Large intestine (tissue), 3 donors: Measurements from ENCODE around the gene NUP35. TPM values are rescaled to one million over a fixed set of nuclear protein-coding genes. Genes with fewer than 3 reads are reported as not detected.

ENCODE experiments used
- DNase-seq, 2 donors: peaks; one replicate each; pipeline versions ENCODE4 v3.0.0 to v3.0.0-alpha.2; 2013
- H3K27ac ChIP-seq: one replicate; pipeline ENCODE4 v1.5.1; 2013; ENCODE audit warnings: low read length
- H3K27me3 ChIP-seq: 2 replicates; pipeline ENCODE4 v1.6.1; 2013; ENCODE audit warnings: low read length; ENCODE audit not compliant: control insufficient read depth, insufficient read depth
- H3K36me3 ChIP-seq: 2 replicates; pipeline ENCODE4 v1.6.1; 2013; ENCODE audit warnings: low read length; ENCODE audit not compliant: control insufficient read depth, insufficient read depth
- H3K4me1 ChIP-seq: one replicate; pipeline ENCODE4 v1.6.1; 2013; ENCODE audit warnings: low read length; ENCODE audit not compliant: control insufficient read depth, insufficient read depth
- H3K4me3 ChIP-seq: one replicate; pipeline ENCODE4 v1.5.1; 2013; ENCODE audit warnings: low read length
- H3K9me3 ChIP-seq: one replicate; pipeline ENCODE4 v1.6.1; 2013; ENCODE audit warnings: mild to moderate bottlenecking, low read depth, low read length, moderate library complexity; ENCODE audit not compliant: control insufficient read depth
- WGBS: methylation state at CpG from one replicate; pipeline ENCODE4 v1.1.5; 2013; ENCODE audit warnings: low lambda C conversion rate; ENCODE audit not compliant: insufficient coverage; 5-methylcytosine and 5-hydroxymethylcytosine counted together
- polyA plus RNA-seq: library from polyadenylated mRNA; unstranded; fragments of 120-200 nt; gene quantifications from one replicate; pipeline ENCODE4 v1.2.1, GENCODE V29; 2013

The NUP35 gene
- polyA plus RNA-seq, 1 donor, result 23.8 TPM

DNA sequence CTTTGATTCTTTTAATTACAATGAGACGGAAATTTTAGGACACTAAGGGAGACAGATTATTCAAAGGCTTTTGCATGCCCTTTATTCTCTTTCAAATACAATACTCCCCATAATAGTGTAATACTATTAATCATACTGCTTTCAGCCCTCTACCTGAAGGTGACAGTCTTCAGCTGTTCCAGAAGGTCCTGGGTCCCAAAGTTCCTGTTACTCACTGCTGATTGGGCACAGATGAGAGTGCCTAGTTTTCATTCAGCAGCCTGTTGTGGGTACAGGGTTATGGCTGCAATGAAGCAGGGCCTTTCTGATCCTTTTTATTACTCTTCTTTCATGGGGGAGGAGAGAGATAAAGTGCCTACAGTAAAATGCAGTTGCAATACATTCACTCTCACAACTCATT, 80.2 kb downstream of the NUP35 start:
- H3K27me3 ChIP-seq, result no peaks in the 10 kb centered on the region
- H3K9me3 ChIP-seq, result no peaks in the 10 kb centered on the region
- H3K4me1 ChIP-seq, result no peaks in the 10 kb centered on the region
- no peak overlapping the region for H3K27ac ChIP-seq
- H3K36me3 ChIP-seq, result no peaks in the 10 kb centered on the region
- H3K4me3 ChIP-seq, result no peak overlapping the region
- DNase-seq, result no peak
- WGBS, result 100% methylated on average over 1 of the region's 1 CpG

DNA sequence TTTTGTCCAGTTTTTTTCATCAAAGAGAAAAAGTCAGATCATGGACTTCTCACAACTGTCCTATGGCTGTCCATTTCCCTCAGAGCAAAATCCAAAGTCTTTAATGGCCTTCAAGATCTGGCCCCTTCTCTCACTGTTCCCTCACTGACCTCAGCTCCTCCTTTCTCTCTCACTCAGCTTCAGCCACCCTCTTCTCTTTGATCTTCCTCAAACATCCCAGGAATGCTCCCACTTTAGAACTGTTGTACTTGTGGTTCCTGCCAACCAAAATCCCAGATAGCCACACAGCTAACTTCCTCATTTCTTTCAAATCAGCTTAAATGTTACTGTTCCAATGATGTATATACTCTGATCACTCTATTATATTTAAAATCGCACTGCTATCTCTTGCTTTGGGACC, 82.9 kb downstream of the NUP35 start:
- Histone ChIP-seq H3K27me3 (no peaks in the 10 kb centered on the region), H3K36me3 (no peaks in the 10 kb centered on the region), H3K4me1 (no peaks in the 10 kb centered on the region), H3K27ac (no peak overlapping the region), H3K9me3 (no peaks in the 10 kb centered on the region), H3K4me3 (no peak overlapping the region)
- WGBS, result 100% methylated on average over 1 of the region's 1 CpG
- DNase-seq, result no peak

DNA sequence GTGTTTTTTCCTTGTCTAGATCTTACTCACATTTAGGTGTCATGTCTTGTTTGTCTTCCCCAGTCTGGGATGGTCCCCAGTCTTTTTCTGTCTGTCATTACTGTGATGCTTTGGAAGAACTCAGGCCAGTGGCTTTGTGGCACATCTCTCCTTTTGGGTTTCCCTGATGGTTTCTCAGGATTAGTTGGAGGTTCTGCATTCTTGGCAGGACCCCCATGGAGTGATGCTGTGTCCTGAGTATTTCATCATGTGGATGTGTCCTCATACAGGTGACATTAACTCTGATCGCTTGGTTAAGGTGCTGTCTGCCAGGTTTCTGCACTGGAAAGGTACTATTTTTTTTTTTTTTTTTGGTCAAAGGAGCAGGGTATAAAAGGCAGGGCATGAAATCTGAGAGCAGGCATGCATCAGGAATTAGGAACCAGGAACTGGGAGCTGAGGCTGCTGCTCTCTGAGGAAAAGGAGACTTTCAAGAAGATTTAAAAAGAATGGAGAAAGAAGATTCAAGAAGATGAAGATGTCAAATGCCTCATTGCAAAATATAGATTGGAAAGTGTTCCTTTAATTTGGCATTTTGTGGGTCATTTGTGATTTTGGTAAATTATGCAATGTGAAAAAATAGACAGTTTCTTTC, 85.3 kb downstream of the NUP35 start:
- Histone ChIP-seq H3K4me1 (no peaks in the 10 kb centered on the region), H3K36me3 (no peaks in the 10 kb centered on the region)
- WGBS, result no CpG with 5 or more reads among the region's 1 CpG

More for the DNA sequence above, 85.3 kb downstream of the NUP35 start:
- H3K9me3 ChIP-seq, result no peaks in the 10 kb centered on the region
- no peak for DNase-seq
- H3K27ac ChIP-seq, result no peak overlapping the region
- no peaks in the 10 kb centered on the region for H3K27me3 ChIP-seq
- no peak overlapping the region for H3K4me3 ChIP-seq

Other genes starting within 250 kb of the NUP35 start
- 127 TPM for gene NCKAP1, start 86.0 kb upstream of the NUP35 start, polyA plus RNA-seq
- gene DUSP19, start 45.7 kb upstream of the NUP35 start, polyA plus RNA-seq, result 3.2 TPM